Measurements from ENCODE around the gene MPPED1.

The MPPED1 gene

GRCh38 chr22:43532301-43533155 is 120.7 kb downstream of the MPPED1 start:
- no peaks in the 10 kb centered on the region for H3K4me1 Mint-ChIP-seq
- ATAC-seq (replicated peaks) = no peak
- H3K27me3 Mint-ChIP-seq = peaks cover 11 to 21% of the 10 kb centered on the region in 2 donors
- no peak for DNase-seq
- no peak overlapping the region for H3K27ac Mint-ChIP-seq
- H3K9me3 Mint-ChIP-seq = no peaks in the 10 kb centered on the region
- no peaks in the 10 kb centered on the region for H3K36me3 Mint-ChIP-seq
- H3K4me3 Mint-ChIP-seq = no peak overlapping the region

- no peak overlapping the region for H3K4me3 Mint-ChIP-seq
- DNase-seq (no peak), ATAC-seq (replicated peaks) (no peak)
- no peaks in the 10 kb centered on the region for H3K9me3 Mint-ChIP-seq
- no peak overlapping the region for H3K27ac Mint-ChIP-seq
- no peaks in the 10 kb centered on the region for H3K36me3 Mint-ChIP-seq
- no peaks in the 10 kb centered on the region for H3K4me1 Mint-ChIP-seq
- H3K27me3 Mint-ChIP-seq = peaks cover 14 to 24% of the 10 kb centered on the region in 2 donors
Observed at GRCh38 chr22:43533156-43533530, 121.3 kb downstream of the MPPED1 start.

GRCh38 chr22:43533656-43534428 is 122.0 kb downstream of the MPPED1 start:
- Mint-ChIP-seq H3K4me1 (no peaks in the 10 kb centered on the region), H3K9me3 (no peaks in the 10 kb centered on the region), H3K27me3 (peaks cover 18 to 28% of the 10 kb centered on the region in 2 donors), H3K4me3 (no peak overlapping the region), H3K27ac (no peak overlapping the region), H3K36me3 (no peaks in the 10 kb centered on the region)
- ATAC-seq (replicated peaks) (no peak), DNase-seq (no peak)

- DNase-seq (no peak), ATAC-seq (replicated peaks) (no peak)
- Mint-ChIP-seq H3K4me1 (no peaks in the 10 kb centered on the region), H3K36me3 (no peaks in the 10 kb centered on the region), H3K4me3 (no peak overlapping the region), H3K9me3 (no peaks in the 10 kb centered on the region), H3K27ac (no peak overlapping the region), H3K27me3 (peaks cover 22 to 27% of the 10 kb centered on the region in 2 donors)
Observed at GRCh38 chr22:43534916-43535315, 123.1 kb downstream of the MPPED1 start.

GRCh38 chr22:43535336-43535735 is 123.5 kb downstream of the MPPED1 start:
- DNase-seq (no peak), ATAC-seq (replicated peaks) (no peak)
- no peak overlapping the region for H3K27ac Mint-ChIP-seq
- no peaks in the 10 kb centered on the region for H3K36me3 Mint-ChIP-seq
- H3K9me3 Mint-ChIP-seq = no peaks in the 10 kb centered on the region
- H3K4me1 Mint-ChIP-seq = no peaks in the 10 kb centered on the region
- H3K27me3 Mint-ChIP-seq = peaks cover 22 to 27% of the 10 kb centered on the region in 2 donors
- no peak overlapping the region for H3K4me3 Mint-ChIP-seq

GRCh38 chr22:43535741-43536140 is 123.9 kb downstream of the MPPED1 start:
- Mint-ChIP-seq H3K27ac (no peak overlapping the region), H3K9me3 (no peaks in the 10 kb centered on the region)
- DNase-seq = no peak

GRCh38 chr22:43537019-43537585 is 125.3 kb downstream of the MPPED1 start:
- no peaks in the 10 kb centered on the region for H3K9me3 Mint-ChIP-seq
- H3K36me3 Mint-ChIP-seq = no peaks in the 10 kb centered on the region
- H3K4me1 Mint-ChIP-seq = no peaks in the 10 kb centered on the region
- no peak for DNase-seq
- no peak overlapping the region for H3K4me3 Mint-ChIP-seq
- H3K27ac Mint-ChIP-seq = no peak overlapping the region
- no peak for ATAC-seq (replicated peaks)
- H3K27me3 Mint-ChIP-seq = peaks cover 31 to 32% of the 10 kb centered on the region in 2 donors

More at GRCh38 chr22:43535741-43536140, 123.9 kb downstream of the MPPED1 start:
- H3K36me3 Mint-ChIP-seq = no peaks in the 10 kb centered on the region
- peaks cover 21 to 26% of the 10 kb centered on the region in 2 donors for H3K27me3 Mint-ChIP-seq
- no peak for ATAC-seq (replicated peaks)
- no peak overlapping the region for H3K4me3 Mint-ChIP-seq
- no peaks in the 10 kb centered on the region for H3K4me1 Mint-ChIP-seq

- no peak for DNase-seq
- ATAC-seq (replicated peaks) = no peak
- Mint-ChIP-seq H3K4me1 (no peaks in the 10 kb centered on the region), H3K36me3 (no peaks in the 10 kb centered on the region), H3K9me3 (no peaks in the 10 kb centered on the region), H3K27me3 (peaks cover 30 to 46% of the 10 kb centered on the region in 2 donors), H3K4me3 (no peak overlapping the region), H3K27ac (no peak overlapping the region)
Observed at GRCh38 chr22:43539572-43540528, 128.0 kb downstream of the MPPED1 start.

- ATAC-seq (replicated peaks) = no peak
- H3K36me3 Mint-ChIP-seq = no peaks in the 10 kb centered on the region
- H3K4me1 Mint-ChIP-seq = no peaks in the 10 kb centered on the region
- H3K27ac Mint-ChIP-seq = no peak overlapping the region
- peaks cover 23 to 44% of the 10 kb centered on the region in 2 donors for H3K27me3 Mint-ChIP-seq
- DNase-seq = no peak
- H3K9me3 Mint-ChIP-seq = no peaks in the 10 kb centered on the region
- no peak overlapping the region for H3K4me3 Mint-ChIP-seq
Observed at GRCh38 chr22:43540529-43540923, 128.7 kb downstream of the MPPED1 start.

GRCh38 chr22:43541022-43541421 is 129.2 kb downstream of the MPPED1 start:
- ATAC-seq (replicated peaks) (no peak), DNase-seq (no peak)
- Mint-ChIP-seq H3K4me3 (no peak overlapping the region), H3K9me3 (no peaks in the 10 kb centered on the region), H3K27ac (no peak overlapping the region), H3K36me3 (no peaks in the 10 kb centered on the region), H3K4me1 (no peaks in the 10 kb centered on the region), H3K27me3 (peaks cover 23 to 40% of the 10 kb centered on the region in 2 donors)

- no peak overlapping the region for H3K4me3 Mint-ChIP-seq
- no peaks in the 10 kb centered on the region for H3K9me3 Mint-ChIP-seq
- peaks cover 23 to 40% of the 10 kb centered on the region in 2 donors for H3K27me3 Mint-ChIP-seq
- DNase-seq (no peak), ATAC-seq (replicated peaks) (no peak)
- H3K4me1 Mint-ChIP-seq = no peaks in the 10 kb centered on the region
- no peak overlapping the region for H3K27ac Mint-ChIP-seq
- H3K36me3 Mint-ChIP-seq = no peaks in the 10 kb centered on the region
Observed at GRCh38 chr22:43541462-43542407, 129.9 kb downstream of the MPPED1 start.

- ATAC-seq (replicated peaks) = no peak
- H3K27me3 Mint-ChIP-seq = peaks cover 21 to 39% of the 10 kb centered on the region in 2 donors
- DNase-seq = no peak
- H3K4me3 Mint-ChIP-seq = no peak overlapping the region
- no peak overlapping the region for H3K27ac Mint-ChIP-seq
- no peaks in the 10 kb centered on the region for H3K4me1 Mint-ChIP-seq
- H3K9me3 Mint-ChIP-seq = no peaks in the 10 kb centered on the region
- no peaks in the 10 kb centered on the region for H3K36me3 Mint-ChIP-seq
Observed at GRCh38 chr22:43542681-43543521, 131.1 kb downstream of the MPPED1 start.

All from stimulated activated naive B cell treated with anti-CD40 and anti-IgM and Interleukin-4, amounts not matched to agents 10 μg/mL and 1 μg/mL and 100 μg/mL, for 72 hours (primary cell).